Ramos (cell line): ENCODE measurements around the gene TMEM198.

Experiments
- in situ Hi-C: fragments of 300-500 bp; cut with MboI; formaldehyde crosslinking; loops from one replicate; pipeline ENCODE4 v1.14.3; 2022; ENCODE audit warnings: low sequenced_read_pairs; ENCODE audit not compliant: unreplicated experiment

The TMEM198 gene

GRCh38 chr2:219508971-219509779 is 34.7 kb upstream of the TMEM198 start:
- in situ Hi-C loops = no loop called here

- in situ Hi-C loops = no loop called here
Measured at GRCh38 chr2:219509780-219510511, 33.9 kb upstream of the TMEM198 start.

GRCh38 chr2:219510512-219511135 is 33.2 kb upstream of the TMEM198 start:
- in situ Hi-C loops = no loop called here

GRCh38 chr2:219511547-219512325 is 32.1 kb upstream of the TMEM198 start:
- in situ Hi-C loops = no loop called here

- in situ Hi-C loops = no loop called here
Measured at GRCh38 chr2:219512524-219513216, 31.2 kb upstream of the TMEM198 start.

- in situ Hi-C loops = no loop called here
Measured at GRCh38 chr2:219513787-219514186, 30.0 kb upstream of the TMEM198 start.

GRCh38 chr2:219514196-219514761 is 29.5 kb upstream of the TMEM198 start, which contains the start of gene ASIC4:
Gene ASIC4, plus strand, starts transcription at chr2:219514482. Its CDS starts 243 bp downstream, at chr2:219514725.
- in situ Hi-C loops = no loop called here

GRCh38 chr2:219514836-219515235 is 29.0 kb upstream of the TMEM198 start:
- in situ Hi-C loops = no loop called here

- in situ Hi-C loops = no loop called here
Measured at GRCh38 chr2:219515874-219516629, 27.8 kb upstream of the TMEM198 start.

GRCh38 chr2:219516888-219517287 is 26.9 kb upstream of the TMEM198 start:
- in situ Hi-C loops = no loop called here

- in situ Hi-C loops = no loop called here
Measured at GRCh38 chr2:219517954-219518778, 25.7 kb upstream of the TMEM198 start.

- in situ Hi-C loops = no loop called here
Measured at GRCh38 chr2:219519526-219519916, 24.3 kb upstream of the TMEM198 start.

- in situ Hi-C loops = no loop called here
Measured at GRCh38 chr2:219520079-219520478, 23.7 kb upstream of the TMEM198 start.

- in situ Hi-C loops = no loop called here
Measured at GRCh38 chr2:219521066-219521880, 22.6 kb upstream of the TMEM198 start.

- in situ Hi-C loops = no loop called here
Measured at GRCh38 chr2:219522111-219523030, 21.5 kb upstream of the TMEM198 start.
